T-helper 1 cell (primary cell): ENCODE measurements around the gene CUBN.

ENCODE experiments used
- DNase-seq, 5 donors: peaks; one replicate each; pipeline ENCODE4 v3.0.0-alpha.2; 2012 to 2020

CUBN gene

DNA sequence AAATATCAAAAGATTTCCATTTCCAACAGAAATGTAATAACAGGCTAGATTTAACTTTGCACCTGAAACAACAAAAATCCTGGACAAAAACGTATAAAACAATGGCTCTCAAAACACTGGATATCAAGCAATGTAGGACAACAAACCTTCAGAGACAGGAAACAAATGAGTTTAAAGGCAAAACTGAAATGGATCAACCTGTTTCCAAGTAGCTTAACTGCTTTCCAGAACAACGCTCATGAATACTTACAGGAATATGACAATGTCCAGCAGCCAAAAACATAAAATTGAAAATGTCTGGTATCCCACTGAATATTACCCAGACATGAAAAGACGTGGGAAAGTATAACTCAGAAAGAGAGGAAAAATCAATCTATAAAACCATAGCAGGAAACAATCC, 62.8 kb downstream of the CUBN start:
- no peak for DNase-seq

DNA sequence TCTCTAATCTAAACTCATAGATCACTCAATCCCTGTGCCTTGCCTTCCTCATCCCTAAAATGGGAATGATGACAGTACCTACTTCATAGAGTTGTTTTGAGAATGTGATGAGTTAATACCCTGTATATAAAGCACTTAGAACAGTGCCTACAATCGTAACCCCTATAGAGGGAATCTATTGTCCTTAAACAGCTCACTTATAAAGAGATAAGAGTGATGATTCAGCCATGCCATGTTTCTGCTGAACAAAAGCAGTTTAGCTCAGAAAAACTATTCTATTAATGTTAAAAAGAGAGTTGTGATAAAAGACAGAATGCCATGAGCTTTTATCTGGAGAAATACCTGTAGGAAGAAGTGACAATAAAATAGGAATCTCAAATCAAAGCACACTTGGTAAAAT, 63.6 kb downstream of the CUBN start:
- no peak for DNase-seq

DNA sequence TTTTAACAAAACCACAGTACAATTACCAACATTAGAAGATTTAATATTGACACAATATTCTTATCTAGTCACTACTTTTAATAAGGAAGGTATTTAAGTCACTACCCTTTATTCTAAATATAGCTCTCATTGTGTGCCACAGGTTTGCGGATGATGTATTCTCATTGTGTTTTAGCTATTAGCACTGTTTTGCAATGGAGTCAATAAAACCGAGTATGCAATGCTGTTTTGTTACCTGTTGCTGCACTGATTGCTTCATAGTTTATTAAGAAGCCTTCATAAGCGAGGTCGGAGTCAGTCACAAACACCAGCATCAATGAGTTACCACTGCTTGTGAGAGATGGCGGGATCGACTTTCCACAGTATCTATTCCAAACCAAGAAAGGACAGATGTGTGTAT, 64.3 kb downstream of the CUBN start:
- no peak for DNase-seq

DNA sequence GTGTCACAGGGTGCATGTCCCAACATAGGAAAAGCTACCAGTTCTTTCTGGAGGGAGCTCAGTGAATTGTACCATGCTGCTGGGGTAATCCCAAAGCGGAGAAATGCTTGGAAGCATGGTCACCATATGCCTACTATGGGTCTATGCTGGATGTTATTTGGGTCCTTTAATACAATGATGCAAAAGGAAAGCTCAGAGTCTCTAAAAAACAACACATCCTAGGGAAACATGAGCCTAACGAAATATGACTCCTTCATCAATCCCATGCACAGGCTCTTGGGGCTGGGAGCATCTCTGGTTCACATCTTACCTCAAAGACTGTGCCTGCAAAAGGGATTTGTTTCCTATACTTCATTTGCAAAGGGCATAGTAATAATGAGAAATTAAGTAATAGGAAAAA, 65.2 kb downstream of the CUBN start:
- no peak for DNase-seq

DNA sequence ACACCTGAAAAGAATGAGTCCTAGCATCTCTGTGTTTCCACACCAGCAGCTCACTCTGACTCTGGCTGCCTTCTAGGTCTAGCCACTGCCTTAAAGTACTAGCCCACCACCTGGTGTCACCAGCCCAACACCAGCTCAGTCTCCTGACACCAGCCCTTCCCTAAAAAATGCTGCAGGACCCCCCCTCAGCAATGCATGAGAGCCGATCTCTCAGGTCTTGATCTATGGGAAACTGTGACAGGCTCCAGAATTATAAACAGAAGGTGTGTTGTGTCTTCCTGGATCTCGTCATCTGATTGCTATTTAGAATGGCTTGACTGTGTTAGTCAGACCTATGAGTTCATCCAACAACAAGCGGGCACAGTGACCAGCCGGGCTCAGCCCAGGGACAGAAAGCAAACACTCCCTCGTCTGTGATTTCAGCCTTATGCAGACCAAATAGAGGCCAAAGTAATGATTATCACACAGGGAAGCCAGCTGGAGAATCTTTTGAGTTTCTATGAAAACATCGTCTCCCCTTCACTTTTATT, 66.6 kb downstream of the CUBN start:
- DNase-seq = no peak

DNA sequence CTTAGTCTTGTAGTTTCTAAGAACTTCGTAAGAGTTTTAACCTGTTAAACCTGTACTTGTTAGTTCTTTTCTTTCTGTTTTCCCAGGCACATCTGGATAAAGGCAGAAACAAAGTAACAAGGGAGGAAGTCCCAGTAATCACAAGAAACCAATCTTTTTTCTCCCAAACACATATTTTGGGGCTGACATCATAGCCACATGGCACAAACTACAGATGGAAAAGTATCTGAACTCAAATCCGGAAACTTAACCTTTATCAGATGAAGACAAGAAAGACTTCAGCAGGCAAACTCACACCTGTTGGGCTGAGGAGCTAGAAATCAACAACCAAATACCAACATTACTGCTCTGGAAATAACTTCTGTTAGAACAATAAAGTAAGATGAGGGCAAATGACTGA, 67.1 kb downstream of the CUBN start:
- no peak for DNase-seq

DNA sequence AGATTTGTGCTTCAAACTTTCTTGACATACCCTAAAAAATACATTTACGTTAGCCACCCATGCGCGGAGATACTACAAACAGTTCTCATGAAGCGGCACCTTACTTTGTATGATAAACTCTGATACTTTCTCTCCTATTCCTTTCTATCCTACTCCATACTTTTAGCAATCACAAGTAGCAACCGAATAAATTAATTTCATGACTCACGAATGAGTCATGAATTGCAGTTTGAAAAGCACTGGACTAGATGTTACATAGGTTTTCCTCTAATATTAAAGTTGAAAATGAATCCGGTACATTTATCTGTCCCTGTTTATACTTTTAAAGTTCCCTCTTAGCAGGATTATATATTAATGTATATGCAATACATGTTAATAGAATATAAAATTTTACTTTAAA, 67.6 kb downstream of the CUBN start:
- DNase-seq = no peak

DNA sequence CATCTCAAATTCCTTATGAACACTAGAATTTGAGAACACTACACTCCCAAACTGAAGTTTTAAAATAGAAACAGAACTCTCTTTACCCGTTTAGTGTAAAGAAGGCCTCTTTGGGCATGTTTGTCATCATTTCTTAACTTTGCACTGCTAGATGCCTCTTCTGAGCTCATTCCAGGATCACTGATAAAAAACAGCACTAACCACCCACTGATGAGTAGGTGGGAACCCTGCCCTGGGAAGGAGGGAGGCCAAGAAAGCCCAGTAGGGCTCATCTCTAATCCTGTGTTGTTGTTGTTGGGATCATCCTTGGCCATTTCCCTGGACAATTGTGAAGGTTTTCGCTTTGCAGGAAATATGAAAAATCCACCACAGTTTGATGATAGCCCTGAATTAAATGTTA, 68.2 kb downstream of the CUBN start:
- DNase-seq = no peak

DNA sequence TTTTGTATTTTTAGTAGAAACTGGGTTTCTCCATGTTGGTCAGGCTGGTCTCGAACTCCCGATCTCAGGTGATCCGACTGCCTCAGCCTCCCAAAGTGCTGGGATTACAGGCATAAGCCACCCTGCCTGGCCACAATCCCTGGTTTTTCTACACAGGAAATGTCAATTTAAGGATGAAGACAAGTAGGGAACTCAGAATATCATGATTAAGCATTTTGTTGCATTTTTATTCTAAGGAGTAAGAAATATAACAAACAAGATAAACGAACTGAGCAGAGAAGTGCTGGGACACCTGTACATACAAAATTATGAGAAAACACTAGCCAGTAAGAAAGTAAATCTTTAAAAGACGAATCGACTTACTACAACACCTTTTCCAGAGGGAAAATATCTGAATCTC, 69.3 kb downstream of the CUBN start:
- no peak for DNase-seq

DNA sequence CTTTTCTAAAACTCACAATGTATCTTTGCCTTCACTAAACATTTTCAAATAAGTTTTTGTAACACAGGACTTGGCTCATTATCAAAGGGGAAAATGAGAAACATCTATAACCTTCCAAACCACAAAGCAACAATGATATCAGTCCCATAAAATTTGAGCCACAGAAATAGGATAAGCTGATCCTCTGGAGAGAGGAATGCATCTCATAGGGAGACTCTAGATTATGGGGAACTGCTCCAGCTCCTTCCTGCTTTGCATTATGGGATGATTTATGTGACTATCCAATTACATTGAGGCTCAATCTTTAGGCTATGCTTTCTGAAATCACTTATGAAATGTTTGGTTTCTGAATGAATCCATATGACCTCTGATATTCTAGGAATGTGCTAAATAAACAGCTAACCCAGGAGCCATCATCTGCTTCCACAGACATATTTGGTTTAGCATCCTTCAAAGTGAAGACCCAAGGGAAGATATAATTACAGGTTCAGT, 70.4 kb downstream of the CUBN start:
- DNase-seq = no peak

DNA sequence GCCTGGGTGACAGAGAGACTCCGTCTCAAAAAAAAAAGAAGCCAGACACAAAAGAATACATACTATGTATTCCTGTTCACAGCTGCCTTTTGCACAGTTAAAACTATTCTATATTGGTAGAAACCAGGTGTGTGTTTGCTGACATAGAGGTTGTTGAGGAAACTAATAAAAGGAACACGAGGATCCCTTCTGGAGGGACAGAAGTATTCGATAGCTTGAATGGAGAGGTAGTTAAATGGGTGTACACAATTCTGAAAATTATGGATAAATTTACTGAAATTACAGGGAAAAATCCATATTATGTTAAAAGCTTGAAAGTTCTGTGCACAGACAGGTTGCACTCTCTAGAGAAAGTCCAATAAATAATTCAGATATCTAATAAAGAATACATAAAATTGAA, 71.5 kb downstream of the CUBN start:
- DNase-seq = no peak

DNA sequence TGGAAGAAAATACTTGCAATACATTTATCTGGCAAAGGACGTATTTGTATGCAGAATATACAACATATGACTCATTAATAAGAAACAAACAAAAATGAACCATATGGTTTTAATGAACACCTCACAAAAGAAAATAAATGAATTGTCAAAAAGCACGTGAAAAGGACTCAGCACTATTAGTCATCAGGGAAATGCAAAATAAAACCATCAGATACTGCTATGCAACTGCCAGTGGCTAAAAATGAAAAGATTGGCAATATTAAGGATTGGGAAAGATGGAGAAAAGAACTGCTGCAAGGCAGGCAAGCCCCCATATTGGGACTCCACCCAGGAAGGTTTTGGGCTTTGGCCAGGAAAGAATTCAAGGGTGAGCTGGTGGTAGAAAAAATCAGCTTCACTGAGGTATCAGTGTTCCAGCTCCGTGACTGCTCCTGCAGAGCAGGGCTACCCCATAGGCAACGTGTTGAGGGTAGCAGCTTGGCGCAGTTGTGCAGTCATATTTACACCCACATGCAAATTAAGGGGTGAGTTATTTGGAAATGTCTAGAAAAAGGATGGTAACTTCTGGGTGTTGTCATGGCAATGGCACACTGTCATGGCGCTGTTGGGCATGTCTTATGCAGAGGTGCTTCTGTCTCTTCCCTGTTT, 72.7 kb downstream of the CUBN start:
- no peak for DNase-seq

DNA sequence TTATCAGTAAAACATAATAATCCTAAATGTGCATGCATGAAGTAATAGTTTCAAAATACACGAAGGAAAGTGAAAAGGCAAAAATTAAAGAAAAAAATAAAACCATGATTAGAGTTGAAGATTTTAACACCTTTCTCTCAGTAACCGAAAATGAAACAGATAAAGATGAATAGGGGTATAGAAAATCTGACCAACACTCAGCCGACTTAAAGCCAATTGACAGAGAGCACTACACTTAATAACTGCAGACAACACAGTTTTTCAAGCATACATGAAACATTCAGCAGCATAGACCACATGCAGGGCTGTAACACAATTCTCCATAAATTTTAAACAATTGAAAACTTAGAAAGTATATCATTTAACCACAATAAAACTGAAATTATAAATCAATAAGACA, 76.1 kb downstream of the CUBN start:
- no peak for DNase-seq

DNA sequence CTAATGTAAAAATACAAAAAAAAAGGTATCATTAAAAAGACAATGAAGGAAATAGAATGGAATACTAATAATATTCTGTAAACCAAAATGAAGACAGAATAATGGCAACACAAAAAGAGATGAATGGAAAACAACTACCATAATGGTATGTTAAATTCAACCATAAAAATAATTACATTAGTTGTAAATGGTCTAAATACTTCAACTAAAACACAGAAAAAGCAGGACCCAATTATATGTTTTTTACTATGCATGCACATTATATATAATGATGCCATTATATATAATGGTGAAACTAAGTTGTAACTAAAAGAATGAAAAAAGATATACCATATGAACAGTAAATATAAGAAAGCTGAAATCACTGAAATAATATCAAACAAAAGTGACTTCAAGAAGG, 76.5 kb downstream of the CUBN start:
- no peak for DNase-seq

DNA sequence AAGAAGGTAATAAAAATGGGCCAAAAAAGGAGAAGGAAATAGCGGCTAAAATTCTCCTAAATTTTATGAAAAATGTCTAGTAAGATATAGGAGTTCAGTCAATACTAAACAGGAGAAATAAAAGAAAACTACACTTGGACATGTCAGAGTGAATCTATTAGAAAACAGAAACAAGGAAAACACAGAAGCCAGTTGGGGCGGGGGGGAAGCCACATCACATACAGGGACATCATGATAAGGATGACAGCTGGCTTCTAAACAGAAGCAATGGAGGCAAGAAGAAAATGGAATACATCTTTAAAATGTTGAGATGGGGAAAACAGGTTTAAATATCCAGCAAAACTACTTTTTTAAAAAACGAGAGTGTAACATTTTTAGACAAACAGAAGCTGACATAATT, 77.8 kb downstream of the CUBN start:
- no peak for DNase-seq

DNA sequence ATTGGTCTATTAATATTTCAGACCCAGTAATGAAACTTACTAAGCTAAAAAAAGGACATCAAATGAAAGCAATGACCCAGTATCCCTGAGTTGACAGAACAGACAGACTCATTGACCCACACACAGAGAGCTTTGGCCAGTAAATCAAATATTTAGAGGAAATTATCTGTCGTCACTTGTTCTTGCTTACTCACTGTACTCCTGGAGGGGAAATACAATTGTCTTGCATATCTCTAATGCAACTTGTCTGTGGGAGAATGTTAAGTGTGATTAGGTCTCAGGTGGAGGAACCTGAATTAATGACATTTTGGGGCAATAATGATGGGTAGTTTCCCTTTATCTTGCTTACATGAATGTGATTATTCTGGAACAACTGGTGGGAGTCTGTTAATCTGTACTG, 80.4 kb downstream of the CUBN start:
- no peak for DNase-seq

DNA sequence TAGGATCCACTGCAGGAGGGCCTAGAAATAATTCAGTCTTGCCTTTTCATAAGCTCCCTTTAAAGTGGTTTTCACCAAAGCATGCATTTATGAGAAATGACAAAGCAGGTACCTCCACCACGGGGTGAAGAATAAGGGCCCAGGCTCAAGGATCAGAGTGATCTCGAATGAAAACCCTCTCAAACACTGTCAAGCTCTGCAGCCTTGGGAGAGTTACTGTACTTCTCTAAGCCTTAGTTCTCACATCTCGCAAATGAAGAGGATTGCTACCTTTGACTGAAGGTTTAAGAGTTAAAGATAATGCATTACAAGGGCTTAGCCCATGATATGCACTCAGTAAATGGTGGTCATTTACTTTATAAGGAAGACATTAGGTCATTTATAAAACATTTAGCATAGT, 81.7 kb downstream of the CUBN start:
- no peak for DNase-seq

DNA sequence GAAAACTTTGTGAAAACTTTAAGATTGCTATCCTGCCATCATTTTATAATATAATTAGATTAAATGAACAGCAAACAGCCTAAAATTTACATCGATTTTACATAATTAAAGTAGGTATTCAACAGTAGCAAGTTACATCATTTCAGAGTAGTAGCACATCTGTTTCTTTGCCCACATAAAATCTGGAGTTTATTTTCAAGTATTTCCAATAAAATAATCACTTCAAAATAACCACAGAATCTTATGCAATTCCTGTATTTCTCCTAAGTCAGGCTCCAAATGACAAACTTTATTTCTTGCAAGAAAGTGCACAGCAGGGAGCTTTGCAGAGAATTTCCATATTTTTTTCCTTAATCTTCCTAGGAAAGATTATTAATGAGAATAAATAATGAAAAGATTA, 82.6 kb downstream of the CUBN start:
- DNase-seq = no peak

DNA sequence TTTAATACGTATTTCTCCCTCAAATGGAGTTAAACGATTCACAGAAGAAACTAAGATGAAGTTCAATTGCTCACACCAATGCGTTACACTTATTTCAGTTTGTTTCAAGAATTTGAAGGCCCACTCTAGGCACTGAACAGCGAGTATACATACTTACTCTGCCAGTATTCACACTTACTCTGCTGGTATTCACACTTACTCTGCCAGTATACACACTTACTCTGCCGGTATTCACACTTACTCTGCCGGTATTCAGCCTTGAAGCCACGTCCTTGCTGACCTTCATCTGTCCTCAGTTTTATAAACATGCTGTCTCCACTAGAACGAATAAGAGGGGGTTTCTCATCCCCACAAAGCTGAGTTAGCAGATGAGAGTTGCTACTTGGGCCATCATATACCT, 86.0 kb downstream of the CUBN start:
- DNase-seq = no peak

DNA sequence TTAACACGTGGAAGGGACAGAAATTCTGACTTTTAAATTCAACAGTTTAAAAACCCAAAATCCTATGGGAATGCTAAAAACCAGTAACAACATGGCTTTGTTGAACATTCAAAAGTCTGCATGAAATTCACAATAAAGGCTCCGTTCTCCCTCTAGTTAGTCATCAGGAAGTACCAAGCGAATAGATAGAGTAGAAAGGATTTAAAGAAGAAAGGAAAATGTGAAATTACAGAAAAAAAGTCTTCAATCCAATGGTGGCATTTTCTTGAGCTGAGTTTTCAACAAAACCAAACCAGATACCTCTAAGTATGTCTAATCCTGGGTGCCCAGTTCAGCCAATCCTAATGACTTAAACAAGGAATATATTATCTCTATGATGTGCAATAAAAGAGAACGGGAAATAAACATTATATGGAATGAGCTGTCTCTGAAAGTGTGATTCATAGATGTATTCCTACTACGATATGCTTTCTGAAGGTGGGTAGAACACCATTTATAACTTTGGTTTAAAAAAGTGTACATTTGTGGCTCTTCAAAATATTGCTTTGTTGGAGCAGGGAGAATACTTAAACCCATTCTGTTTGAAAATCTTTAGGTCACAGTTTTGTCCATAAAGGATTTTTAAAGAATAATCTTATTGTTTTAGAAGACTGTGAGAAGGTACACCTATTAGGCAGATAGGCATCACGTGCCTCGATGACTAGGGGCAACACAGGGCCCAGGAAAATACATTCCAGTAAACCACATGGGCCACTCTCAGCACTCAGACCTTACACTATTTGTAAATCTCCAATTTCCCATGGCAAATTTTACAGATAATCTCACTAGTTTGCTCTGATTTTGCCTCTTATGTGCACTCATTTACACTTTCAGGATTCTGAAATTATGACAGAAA, 87.7 kb downstream of the CUBN start:
- no peak for DNase-seq

DNA sequence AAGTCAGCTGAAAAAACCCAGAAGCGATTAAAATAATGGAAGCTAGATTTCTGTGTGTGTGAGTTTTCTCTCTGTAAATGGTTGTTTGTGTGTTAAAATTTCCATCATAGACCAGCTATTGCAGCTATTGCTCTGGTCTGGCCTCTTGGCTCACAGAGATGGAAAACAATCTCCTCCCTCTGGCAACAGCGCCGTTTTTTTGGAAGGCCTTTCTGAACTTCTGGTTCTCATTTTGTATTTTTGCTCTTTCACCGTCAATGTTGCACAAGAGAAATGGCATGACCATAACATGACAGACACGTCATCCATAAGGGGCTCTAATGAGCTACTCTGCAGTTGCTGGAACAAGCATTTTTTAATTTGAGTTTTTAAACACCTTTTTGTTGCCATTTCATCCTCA, 91.0 kb downstream of the CUBN start:
- DNase-seq = no peak

DNA sequence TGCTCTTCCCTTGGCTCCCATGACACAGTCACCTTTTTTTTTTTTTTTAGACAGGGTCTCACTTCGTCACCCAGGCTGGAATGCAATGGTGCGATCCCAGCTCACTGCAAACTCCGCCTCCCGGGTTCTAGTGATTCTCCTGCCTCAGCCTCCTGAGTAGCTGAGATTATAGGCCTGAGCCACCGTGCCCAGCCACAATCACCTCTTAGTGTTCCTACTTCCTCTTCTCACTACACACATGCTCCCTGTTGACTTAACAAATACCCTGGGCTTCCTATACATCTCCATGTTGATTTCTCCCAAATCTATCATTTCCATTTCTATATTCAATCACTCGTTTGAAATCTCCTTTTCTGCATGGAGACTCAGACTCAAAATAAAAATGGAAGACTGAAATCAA, 91.7 kb downstream of the CUBN start:
- DNase-seq = no peak

DNA sequence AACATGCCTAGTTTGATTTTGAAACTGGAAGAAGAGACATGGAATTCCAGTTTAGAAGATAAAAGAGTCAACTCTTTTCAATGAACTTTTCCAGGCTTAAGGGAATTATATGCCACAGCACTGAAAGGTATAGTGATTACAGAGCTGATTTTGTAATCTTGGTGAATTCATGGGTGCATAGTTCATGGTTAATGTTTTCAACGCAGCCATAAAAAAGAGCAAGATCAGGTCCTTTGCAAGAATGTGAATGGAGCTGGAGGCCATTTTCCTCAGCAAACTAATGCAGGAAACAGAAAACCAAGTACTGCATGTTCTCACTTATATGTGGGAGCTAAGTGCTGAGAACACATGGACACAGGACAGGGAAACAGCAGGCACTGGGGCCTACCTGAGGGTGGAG, 94.2 kb downstream of the CUBN start:
- DNase-seq = no peak

DNA sequence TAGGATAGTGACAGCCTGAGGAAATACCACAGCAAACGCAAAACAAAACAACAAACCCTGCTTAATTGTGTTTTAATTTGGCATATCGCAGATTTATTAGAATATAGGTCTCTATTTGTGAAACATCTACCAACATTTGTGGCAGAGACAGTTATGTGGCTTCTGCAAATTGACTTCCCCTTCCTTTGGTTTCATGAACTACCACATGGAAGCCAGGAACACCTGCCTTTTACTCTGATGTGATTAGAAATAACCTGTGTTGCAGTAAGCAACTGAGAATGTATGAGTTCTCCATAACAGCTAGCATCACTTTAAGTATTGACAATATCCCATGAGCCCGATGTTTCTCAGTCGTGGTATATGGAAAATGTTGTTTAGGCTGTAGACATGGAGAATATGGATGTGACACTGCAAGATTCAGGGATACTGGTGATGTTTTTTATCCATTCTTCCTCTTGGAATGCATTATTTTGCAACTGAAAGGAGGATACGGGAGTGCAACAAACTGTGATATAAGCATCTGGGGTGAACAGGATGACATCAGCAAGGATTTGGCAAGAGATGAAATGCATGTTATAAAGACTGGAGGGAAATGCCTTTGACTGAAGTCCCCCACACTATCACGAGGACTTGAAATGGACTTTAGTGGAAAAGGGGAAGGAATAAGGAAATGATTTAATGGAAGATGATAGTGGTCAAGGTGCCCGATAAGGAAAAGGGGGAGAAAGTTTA, 95.9 kb downstream of the CUBN start:
- DNase-seq = no peak
